ENCODE measurements around the gene RABL6.
"Not testable (repeated sequence)": the region's sequence is repeated elsewhere in the genome, so short reads cannot be mapped to it uniquely, and the experiment has no call there.

RABL6 gene

GRCh38 chr9:136823136-136824046 lies 15.6 kb downstream of the RABL6 start:
- DNase-seq = no peak

- DNase-seq = no peak
These were observed 16.9 kb downstream of the RABL6 start for GRCh38 chr9:136824496-136825225.

GRCh38 chr9:136825295-136826187 lies 17.8 kb downstream of the RABL6 start:
- no peak for DNase-seq

GRCh38 chr9:136826188-136826541 lies 18.4 kb downstream of the RABL6 start:
- DNase-seq = no peak

GRCh38 chr9:136826703-136827582 lies 19.2 kb downstream of the RABL6 start:
- DNase-seq = no peak

GRCh38 chr9:136827794-136828473 lies 20.2 kb downstream of the RABL6 start:
- DNase-seq = no peak

GRCh38 chr9:136828474-136829140 lies 20.9 kb downstream of the RABL6 start:
- no peak for DNase-seq

GRCh38 chr9:136829412-136829811 lies 21.7 kb downstream of the RABL6 start:
- DNase-seq = no peak

- no peak for DNase-seq
These were observed 22.5 kb downstream of the RABL6 start for GRCh38 chr9:136829981-136830885.

- DNase-seq = no peak
These were observed 23.4 kb downstream of the RABL6 start for GRCh38 chr9:136831002-136831719.

GRCh38 chr9:136831720-136832104 lies 24.0 kb downstream of the RABL6 start:
- DNase-seq = no peak

- no peak for DNase-seq
These were observed 24.8 kb downstream of the RABL6 start for GRCh38 chr9:136832581-136832980.

- not testable (repeated sequence) for DNase-seq
These were observed 25.8 kb downstream of the RABL6 start for GRCh38 chr9:136833381-136834048.

- DNase-seq = no peak
These were observed 27.6 kb downstream of the RABL6 start for GRCh38 chr9:136835162-136835931.

- DNase-seq = no peak
These were observed 28.5 kb downstream of the RABL6 start for GRCh38 chr9:136835932-136836904.

- DNase-seq = no peak
These were observed 29.6 kb downstream of the RABL6 start for GRCh38 chr9:136837146-136837855.
